Measurements from ENCODE around the gene DIS3L.
"Not testable (repeated sequence)": the region's sequence is repeated elsewhere in the genome, so short reads cannot be mapped to it uniquely, and the experiment has no call there.

DIS3L gene

DNA sequence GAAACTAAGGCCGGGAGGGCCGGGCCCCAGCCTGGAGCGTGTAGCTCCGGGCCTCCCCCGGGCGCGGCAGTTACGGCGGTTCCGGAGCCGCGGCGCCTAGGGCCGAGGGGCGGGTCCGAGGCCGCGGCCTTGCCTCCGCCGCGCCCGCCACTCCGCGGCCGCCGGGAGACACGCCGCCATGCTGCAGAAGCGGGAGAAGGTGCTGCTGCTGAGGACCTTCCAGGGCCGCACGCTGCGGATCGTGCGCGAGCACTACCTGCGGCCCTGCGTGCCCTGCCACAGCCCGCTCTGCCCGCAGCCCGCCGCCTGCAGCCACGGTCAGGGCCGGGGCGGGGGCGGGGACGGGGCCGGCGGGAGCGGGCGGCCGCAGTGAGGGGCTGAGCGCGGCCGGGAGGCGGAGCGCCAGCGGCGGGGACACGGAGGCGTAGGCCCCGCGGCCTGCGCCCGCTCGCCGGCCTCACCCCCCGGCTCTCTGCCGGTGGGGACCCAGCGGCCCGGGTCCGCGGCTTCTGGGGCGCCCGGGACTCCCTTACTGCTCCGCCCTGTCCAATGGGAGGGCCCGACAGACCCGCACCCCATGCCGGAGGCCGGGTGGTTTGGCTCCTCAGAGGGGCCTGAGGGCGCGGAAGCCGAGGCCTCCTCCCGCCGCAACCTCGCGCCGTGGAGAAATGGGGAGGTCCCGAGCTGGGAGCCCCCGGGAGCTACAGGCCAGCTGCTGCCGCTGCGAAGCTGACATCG is at the start of gene DIS3L:
Gene DIS3L, plus strand, starts transcription at position 150 of the 738 bp plus-strand sequence. Its CDS starts 29 bp downstream, at position 179.
- DNase-seq: peak; percentile 82

DNA sequence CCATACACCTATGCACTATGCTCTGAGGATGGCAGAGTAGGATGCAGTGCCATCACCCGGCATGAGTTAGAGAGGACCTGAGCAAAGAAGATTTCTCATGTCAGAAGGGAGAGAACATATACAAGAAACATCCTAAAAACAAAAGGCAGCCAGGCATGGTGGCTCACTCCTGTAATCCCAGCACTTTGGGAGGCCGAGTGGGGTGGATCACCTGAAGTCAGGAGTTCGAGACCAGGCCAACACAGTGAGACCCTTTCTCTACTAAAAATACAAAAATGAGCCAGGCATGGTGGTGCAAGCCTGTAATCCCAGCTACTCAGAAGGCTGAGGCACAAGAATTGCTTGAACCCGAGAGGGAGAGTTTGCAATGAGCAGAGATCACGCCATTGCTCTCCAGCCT is 47.5 kb upstream of the DIS3L start:
- DNase-seq: not testable (repeated sequence)

DNA sequence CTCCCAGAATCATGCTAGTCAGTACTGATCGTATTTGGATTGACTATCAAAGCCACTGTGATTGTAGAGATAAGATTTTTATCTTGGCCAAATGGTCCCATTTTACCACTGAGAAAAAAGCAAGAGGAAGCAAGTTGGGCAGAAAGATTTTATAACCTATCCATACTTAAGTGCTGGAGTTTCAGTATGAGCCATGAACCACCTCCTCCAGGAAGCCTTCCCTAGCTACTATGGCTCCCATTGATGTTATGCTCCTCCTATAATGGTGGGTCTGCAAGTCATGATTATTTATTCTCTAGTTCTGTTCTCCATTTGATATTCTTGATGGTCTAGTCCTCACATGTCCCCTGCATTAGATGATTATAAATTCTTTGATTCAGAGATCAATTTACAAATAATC is 46.4 kb upstream of the DIS3L start:
- DNase-seq: no peak

DNA sequence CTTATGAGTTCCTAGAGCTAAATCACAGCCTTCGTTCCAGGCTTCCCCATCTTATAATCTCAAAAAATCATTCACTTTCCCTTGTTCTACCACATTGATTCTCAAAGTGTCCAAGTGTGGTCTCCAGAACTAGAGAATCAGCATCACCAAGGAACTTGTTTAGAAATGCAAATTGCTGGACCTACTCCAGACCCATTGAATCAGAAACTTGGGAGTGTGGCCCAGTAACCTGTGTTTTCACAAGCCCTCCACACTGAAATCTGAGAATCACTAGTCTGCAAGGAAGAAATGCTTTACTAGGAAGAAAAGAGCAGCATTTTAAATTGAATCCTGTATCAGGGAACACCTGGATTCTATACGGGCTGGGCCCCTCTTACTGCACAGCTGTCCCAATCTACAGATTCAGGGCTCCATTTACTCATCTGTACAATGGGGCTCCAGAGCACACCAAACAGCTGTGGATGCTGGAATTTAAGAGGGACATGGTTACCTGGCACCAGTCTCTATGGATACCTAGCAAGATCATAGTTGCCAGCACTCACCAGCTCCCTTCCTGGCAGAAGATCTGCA is 43.7 kb upstream of the DIS3L start:
- no peak for DNase-seq

DNA sequence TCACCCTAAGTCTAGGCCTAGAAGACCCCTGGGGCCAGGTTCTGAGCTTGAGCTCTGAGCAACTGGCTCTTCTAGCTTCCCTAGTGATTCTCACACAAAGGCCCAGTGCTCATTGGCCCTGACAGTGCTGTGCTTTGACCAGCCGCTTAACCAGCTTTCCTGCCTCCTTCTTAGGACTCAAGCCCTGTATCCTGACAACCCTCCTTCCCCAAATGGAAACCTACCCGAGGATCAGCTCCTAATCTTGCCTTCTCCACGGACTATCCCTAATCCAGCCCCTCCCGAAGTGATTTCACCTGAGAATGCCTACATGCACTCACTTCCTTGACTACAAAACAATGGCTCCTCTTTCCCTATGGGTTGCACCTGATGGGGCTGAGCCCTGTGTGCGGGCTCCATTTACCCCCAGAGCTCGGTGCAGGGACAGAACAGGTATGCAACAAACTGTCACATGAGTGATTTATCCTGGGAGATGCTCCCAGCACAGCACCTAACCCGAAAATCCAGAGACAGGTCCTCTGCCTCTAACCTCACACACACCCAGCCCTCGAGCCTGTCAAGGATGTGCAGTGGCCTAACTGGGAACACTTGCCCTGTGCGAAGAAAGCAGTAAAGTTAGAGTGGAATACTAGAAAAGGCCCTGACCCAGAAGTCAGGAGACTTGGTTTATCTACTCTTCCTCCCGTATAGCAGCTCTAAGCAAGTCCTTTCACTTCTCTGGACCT is 42.1 kb upstream of the DIS3L start:
- DNase-seq: no peak

DNA sequence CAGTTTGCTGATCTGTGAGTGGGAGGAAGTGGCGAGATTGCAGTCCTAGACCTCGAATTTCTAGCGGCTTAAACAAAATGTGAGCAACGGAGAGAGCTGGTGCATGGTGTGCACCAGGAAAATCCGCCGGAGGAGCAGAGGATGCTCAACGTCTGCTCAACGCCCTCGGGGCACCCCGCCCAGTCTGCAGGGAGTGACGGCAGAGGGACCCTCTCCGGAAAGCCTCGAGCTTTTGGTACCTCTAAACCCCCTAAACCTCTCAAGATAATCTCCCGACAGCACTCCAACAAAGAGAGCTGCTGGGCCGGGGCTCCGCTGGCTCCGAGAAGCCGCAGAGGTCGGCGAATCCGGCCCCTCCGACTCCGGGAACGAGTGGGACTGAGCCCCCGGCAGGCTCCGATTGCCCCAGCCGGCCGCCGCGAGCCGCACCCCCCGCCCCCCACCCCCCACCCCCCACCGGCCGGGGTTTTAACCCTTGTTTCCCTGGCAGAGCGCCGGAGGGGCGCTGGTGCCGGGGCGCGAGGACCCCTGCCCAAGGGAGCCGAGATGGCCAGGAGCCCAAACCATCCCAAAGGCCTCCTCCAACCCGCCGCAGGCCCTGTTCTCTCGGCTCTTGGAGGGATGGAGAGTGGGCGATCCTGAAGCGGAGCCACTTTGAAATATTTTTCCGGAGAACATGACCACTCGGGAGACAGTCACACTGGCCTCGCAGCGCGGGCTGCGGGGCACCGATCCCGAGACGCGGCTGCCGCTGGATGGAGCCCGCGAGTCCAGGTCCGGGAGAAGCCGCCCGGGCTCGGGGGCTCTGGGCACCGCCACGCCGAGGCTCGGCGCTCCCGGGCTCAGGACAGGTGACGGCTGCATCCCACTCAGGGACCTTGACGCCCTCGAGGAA is 41.3 kb upstream of the DIS3L start:
- peak; percentile 68 for DNase-seq

DNA sequence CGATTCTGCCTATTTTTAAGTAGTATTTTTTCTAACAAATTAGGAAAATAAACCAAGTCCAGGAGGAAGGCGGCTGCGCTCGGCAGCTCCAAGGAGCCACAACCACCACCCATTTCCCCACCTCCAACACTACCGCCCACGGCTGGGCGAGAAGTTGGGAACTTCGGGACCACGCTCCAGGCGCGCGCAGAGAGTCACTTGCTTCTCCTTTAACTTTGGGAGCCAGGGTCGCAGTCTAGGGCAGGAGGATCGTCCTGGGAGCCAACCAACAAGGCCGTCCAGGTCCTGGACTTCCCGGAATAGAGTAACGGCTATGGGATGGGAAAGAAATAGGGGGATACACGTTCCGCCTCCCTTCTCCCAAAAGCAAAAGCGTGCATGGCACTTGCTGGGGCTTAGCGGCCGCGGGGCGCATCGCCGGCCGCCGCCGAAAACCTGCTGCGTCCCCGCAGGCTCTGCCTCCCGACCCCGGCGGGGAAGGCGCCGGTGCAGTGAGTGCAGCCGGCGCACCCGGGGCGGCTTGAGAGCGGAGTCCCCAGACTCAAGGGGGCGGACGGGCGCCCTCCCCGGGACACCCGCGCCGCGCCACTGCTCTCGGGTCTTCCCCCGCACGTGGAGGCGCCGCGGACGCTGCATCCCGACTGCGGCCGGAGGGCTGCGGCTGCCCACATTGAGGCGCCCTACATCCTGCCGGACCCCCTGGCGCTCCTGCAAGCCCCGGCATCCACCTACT is 40.5 kb upstream of the DIS3L start:
- peak; percentile 26 for DNase-seq

DNA sequence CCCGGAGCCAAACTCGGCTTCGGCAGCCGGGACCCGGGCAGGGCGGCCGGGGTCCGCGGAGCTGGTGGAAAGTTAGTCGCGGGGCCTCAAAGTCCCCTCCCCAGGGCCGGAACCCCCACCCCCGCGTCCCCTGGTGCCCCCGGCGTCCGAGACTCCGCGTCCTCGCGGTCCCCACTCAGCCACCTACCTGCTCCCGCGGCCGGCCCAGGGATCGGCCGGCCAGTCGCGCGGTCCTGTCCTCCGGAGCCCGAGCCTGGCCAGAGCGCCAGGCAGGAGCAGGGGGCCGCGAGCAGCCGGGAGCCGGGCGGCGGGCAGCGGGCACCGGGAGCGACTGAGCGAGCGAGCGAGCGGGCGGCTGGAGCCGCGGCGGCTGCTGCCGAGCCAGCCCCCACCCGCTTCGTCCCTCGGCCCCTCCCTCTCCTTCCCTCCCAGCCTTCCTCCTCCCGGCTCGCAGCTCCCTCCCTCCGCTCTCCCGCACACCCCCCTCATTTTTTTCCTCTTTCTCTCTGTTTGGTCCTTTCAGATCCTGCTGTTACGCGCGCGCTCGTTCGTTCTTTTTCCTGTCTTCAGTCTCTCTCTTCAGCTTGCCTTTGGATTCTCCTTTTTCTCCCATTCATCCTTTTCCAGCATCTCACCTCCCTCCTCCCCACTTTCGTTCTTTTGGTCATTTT is 39.8 kb upstream of the DIS3L start, which contains the start of gene MEGF11:
Gene MEGF11, minus strand, starts transcription at position 333 of the 671 bp plus-strand sequence. CDS start 125,347 bp downstream, outside the sequence.
- peak; percentile 17 for DNase-seq

DNA sequence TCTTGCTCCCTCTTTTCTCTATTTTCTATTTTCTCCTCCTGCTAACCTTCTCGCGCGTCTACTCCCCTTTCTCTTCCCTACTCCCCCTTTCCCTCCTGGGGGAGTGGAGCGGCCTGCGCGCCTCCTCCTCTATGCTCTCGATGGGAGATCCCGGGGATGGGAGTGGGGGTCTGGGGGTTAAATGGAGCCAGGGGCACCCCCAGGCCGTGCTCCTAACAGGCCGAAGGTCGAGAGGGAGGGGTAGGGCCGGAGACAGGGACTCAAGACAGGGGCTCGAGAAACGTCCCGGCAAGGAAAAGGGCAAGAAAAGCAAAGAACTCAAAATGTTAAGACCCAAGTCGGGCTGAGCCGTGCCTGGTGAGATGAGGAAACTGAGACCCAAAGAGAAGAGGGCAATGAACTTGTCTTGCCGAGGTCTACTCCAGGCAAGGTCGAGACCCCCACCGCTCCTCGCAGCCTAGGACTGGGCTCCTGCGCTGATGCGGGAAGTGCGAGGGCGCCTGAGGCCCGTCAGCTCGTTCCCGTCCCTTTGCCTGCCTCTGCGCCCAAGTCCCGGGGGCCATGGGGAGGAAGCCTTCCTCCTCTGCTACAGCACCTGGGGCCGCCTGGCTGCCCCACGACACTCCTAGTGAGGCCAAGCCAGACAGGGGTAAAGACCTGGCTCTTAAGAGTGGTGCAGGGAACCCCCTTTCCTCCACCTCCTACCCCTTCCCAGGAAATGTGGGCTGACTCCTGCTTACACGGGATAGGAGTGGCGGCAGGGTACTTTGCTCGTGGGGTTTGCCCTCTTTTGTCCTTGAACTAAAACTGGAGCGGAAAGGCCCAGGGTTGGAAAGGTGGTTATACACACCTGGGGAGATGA is 39.0 kb upstream of the DIS3L start:
- no peak for DNase-seq

DNA sequence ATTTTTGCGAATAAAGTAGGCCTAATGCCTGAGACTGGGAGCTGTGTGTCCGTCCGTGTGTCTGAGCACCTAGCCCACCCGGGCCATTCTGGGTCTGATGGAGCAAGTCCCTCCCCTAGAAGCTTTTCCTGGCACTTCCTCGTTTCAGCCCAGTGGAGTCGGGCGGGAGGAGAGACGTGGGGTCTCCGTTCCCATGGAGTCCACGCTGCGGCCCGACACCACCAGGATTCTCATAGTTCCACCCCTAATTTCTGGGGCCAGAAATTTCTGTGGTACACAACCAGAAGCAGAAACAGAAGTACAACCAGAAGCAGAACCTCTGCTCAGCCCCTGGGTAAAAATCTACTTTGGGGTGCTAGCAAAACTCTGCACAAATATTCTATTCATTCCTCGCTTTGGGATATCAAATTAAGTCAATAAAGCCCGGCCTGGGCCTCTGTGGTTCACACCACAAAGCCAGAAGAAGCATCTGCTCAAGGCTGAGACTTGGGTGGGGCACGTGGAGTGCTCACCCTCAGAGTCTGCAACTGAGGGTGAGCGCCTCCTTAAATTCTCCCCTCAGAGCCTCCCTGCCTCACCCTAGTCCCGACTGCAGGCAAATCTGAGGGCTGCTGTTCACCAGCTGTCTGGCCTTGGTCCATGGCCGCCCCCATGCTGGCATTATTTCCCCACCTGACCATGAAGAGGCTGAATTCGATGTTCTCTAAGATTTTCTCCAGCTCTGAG is 38.3 kb upstream of the DIS3L start:
- no peak for DNase-seq

DNA sequence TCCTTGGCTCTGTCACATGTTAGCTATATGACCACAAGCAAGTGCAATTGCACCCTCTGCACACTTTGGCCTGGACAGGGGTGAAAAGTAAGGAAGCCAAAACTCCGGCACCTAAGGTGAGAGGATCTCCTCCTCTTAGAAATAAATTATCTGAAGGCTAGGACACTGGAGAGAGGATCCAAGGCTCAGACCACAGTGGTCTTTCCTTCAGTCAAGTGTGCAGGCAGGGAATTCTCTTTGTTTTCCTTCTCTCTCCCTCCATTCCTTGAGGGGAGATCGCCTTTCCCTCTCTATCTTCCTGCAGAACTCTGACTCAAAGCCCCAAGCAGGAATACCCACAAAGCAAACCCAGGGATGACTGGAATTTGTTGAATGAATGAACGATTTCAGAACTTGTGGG is 36.7 kb upstream of the DIS3L start:
- no peak for DNase-seq

DNA sequence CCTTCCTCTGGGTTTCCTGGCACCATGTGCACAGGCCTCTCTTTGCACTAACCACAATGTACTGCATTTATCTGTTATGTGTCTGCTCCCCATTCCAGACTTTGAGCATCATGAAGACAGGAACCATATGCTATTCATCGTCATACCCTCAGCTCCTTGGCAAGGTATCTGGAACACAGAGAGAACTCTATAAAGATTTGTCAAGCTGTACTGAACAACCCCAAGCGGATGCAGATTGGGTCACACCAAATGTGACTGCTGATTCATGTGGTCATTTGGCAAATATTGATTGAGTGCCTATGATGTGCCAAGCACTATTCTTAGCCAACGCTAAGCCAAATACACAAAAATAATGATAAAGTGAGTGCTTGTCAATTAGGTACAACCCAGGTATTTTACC is 32.3 kb upstream of the DIS3L start:
- DNase-seq: no peak

DNA sequence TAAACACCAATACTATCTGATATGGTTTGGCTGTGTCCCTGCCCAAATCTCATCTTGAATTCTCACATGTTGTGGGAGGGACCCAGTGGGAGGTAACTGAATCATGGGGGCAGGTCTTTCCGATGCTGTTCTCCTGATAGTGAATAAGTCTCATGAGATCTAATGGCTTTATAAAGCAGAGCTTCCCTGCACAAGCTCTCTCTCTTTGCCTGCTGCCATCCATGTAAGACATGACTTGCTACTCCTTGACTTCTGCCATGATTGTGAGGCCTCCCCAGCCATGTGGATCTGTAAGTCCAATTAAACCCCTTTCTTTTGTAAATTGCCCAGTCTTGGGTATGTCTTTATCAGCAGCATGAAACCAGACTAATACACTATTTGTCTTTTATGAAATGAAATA is 30.5 kb upstream of the DIS3L start:
- DNase-seq: not testable (repeated sequence)

DNA sequence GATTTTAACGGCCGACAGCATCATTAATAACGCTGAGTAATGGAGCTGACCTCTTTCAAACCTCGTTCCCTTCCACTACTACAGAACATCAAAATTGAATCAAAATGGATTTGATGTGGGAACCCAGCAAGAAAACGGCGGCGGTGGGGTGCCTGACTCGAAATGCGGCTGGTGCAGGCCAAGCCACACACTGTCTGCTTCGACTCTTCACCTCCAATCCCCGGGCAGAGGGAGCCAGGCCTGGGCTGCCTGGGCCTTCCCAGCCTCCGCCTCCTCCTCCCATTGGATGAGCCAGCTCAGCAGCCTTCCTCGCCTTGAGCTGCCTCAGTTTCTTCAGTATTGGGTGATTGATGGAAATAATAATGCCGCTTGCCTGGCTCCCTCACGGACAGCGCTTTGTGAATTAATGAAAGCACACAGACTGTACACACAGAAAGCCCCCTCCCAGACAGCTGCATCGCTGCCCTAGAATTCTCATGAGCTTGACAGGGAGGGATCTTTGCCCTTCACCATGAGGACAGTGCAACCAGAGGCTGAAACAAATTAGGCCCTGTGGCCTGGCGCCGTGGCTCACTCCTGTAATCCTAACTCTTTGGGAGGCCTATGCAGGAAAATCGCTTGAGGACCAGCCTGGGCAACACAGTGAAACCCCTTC is 28.4 kb upstream of the DIS3L start:
- DNase-seq: no peak

DNA sequence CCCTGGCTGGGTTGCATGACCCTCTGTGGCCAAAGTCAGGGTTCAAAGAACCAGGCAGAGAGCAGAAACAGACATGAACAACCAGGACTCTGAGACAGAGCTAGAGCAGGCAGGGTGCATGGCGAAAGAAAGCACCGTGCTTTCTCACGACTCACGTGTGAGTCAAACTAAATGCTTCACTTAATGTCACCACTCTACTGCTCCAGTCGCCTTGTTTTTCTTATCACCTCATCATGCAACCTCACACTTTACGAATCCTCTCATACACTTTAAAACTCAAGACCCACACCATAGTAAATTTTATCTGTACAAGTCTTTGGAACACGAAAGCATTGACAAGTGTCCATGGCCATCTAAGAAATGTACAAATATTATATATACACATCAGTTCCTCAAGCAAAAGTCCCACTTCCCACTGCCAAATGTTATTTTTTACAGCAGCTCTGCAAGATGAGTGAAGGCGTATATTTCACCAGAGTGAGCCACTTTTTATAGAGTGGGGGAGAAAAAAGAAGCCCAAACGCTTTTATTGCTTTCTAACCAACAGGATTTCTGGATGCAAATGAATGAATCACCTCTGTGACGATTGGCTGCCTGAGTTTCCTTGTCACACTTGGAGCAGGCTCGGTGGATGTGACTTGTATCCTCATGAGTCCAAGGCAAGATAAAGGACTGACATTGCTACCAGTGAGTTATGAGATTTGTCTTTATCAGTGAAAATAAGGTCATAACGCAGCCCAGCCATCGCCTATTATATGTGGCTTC is 23.9 kb upstream of the DIS3L start:
- DNase-seq: peak; percentile 22

DNA sequence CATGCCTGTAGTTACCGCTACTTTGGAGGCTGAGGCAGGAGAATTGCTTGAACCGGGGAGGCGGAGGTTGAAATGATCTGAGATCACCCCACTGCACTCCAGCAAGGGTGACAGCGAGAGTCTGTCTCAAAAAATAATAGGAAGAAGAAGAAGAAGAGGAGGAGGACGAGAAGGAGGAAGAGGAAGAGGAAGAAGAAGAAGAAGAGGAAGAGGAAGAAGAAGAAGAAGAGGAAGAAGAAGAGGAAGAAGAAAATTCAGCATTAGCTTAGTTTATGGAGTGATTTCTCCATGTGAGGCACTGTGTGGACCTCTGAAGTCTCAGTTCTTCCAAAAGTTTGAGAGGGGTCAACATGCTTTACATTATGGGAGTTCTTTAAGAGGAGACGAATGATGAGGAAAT is 22.4 kb upstream of the DIS3L start:
- no peak for DNase-seq

DNA sequence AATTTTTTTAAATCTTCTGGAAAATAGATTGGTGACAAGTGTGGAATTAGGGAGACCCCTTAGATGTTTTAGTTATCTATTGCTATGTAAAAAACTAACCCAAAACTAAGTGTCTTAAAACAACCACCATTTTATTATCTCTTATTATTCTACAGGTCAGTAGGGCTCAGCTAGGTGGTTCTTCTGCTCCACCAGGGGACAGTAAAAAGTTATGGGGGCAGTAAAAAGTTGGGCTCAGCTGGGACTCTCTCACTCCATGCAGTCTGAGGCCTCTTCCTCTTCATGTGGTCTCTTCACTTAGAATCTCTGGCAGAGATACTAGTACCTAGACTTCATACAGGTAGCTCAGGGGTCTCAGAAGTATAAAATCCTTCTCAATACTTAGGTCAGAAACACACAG is 18.0 kb upstream of the DIS3L start:
- no peak for DNase-seq

DNA sequence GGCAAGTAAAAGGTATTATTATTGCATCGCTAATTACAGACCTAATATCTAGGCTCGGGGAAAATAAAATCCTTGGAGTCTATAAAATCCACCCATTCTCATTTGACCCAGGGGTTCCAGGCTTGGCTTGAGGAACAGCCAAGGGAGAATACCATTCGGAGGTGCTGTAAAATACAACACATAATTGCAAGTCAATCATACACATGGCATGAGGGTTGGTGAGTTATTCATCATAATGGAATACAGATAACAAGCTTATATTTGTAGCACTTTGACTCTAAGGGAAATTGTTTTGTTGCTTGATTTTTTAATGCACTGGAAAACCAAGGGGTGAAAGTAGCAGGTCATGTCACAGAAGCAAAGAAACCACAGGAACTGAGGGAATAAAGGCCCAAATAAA is 16.8 kb upstream of the DIS3L start:
- no peak for DNase-seq

DNA sequence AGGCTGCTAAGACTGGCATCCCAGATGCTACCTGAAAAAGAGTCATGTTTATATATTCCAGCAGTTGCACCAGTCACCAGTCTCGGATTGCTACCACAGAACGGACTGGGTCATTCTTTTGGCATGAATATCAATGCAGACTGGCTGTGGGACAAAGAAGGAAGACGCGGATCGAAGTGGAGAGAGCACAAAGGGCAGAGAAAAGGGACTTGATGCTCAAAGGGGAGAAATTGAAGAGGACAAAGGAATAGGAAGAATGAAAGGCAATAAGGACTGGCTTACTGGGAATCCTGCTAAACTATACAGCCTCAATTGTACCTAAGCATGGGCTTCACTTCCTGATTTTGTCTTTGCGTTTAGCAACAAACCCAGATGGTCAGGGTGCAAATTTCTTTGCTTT is 15.3 kb upstream of the DIS3L start:
- no peak for DNase-seq
